Measurements from ENCODE around the gene SMYD4.

SMYD4 gene

GRCh38 chr17:1730326-1731193, 99.1 kb downstream of the SMYD4 start:
- peak overlapping the region; percentile 61 for H3K4me2 ChIP-seq (ENCODE audit: low read length)
- peaks cover 67% of the 10 kb centered on the region for H3K79me2 ChIP-seq (ENCODE audit: control insufficient read depth, low read length)
- H3K9me3 ChIP-seq (ENCODE audit: control insufficient read depth, insufficient read depth, low read length) = no peaks in the 10 kb centered on the region
- H3K4me1 ChIP-seq (ENCODE audit: control insufficient read depth, low read length) = peaks cover 97% of the 10 kb centered on the region
- H3F3A ChIP-seq (ENCODE audit: control insufficient read depth, insufficient read depth) = peaks cover 23% of the 10 kb centered on the region
- H3K36me3 ChIP-seq (ENCODE audit: control insufficient read depth, low read length) = peaks cover 64% of the 10 kb centered on the region
- TF ChIP-seq EZH2phosphoT487 (IDR thresholded peaks at IDR 0.05; ENCODE audit: borderline replicate concordance, low read length) (no peak), CTCF (IDR thresholded peaks at IDR 0.05; ENCODE audit: low read depth, low read length, poor library complexity, severe bottlenecking) (no peak)
- H4K20me1 ChIP-seq (ENCODE audit: control insufficient read depth, insufficient read depth, low read depth, low read length) = no peaks in the 10 kb centered on the region
- peak overlapping the region; percentile 99 for H3K27ac ChIP-seq (ENCODE audit: low read depth, low read length)
- no peaks in the 10 kb centered on the region for H3K9me2 ChIP-seq (replicated peaks; ENCODE audit: control insufficient read depth, low read length)
- H3K27me3 ChIP-seq (ENCODE audit: control insufficient read depth, low read length) = no peaks in the 10 kb centered on the region
- peak overlapping the region; percentile 68 for H3K4me3 ChIP-seq (ENCODE audit: low read length)

- Histone ChIP-seq H3K36me3 (ENCODE audit: control insufficient read depth, low read length) (peaks cover 65% of the 10 kb centered on the region), H4K20me1 (ENCODE audit: control insufficient read depth, insufficient read depth, low read depth, low read length) (no peaks in the 10 kb centered on the region), H3K4me3 (ENCODE audit: low read length) (peak overlapping the region; percentile 68), H3K27me3 (ENCODE audit: control insufficient read depth, low read length) (no peaks in the 10 kb centered on the region), H3K4me2 (ENCODE audit: low read length) (peak overlapping the region; percentile 61), H3K79me2 (ENCODE audit: control insufficient read depth, low read length) (peaks cover 69% of the 10 kb centered on the region), H3K27ac (ENCODE audit: low read depth, low read length) (peak overlapping the region; percentile 99), H3K9me3 (ENCODE audit: control insufficient read depth, insufficient read depth, low read length) (no peaks in the 10 kb centered on the region), H3F3A (ENCODE audit: control insufficient read depth, insufficient read depth) (peaks cover 23% of the 10 kb centered on the region), H3K4me1 (ENCODE audit: control insufficient read depth, low read length) (peaks cover 96% of the 10 kb centered on the region), H3K9me2 (replicated peaks; ENCODE audit: control insufficient read depth, low read length) (no peaks in the 10 kb centered on the region)
- TF ChIP-seq CTCF (IDR thresholded peaks at IDR 0.05; ENCODE audit: low read depth, low read length, poor library complexity, severe bottlenecking) (no peak), EZH2phosphoT487 (IDR thresholded peaks at IDR 0.05; ENCODE audit: borderline replicate concordance, low read length) (no peak)
Observed at GRCh38 chr17:1729966-1730325, 99.8 kb downstream of the SMYD4 start.

Data from DOHH2 (cell line).